HK-2 (cell line): ENCODE measurements around the gene TMED10.
A peak's percentile ranks its signal among the peaks of the same experiment; 100 is the strongest.

Experiments used
- DNase-seq: peaks from one replicate; pipeline ENCODE4 v3.0.0-alpha.2; 2018; ENCODE audit not compliant: unreplicated experiment

Gene TMED10

DNA sequence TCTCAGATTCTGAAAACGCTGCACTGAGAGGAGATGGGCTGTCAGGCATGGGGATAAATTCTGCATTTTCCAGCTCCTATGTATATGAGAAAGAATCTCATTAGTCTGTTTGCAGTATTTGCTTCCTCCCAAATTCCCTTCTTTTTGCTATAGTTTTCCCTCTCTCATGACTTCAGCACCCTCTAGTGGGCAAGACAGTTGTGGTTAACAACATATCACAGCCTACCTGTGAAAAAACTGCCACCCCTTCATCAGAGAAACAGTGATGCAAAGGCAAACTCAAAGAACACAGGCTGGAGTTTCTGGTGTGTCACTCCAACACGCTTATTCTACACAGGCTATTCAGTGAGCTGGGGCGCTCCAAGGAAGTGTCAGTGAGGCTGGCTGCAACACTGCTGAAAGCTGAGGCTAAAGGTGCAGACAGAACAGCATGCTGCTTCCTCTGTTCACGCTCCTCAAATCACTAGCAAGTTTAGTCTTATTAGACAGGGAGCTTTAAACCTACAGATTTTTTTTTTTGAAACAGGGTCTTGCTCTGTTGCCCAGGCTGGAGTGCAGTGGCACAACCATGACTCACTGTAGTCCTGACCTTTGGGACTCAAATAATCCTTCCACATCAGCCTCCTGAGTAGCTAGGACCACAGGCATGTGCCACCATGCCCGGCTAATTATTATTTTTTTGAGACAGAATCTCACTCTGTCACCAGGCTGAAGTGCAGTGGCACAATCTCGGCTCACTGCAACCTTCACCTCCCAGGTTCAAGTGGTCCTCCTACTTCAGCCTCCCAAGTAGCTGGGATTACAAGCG lies 87.6 kb downstream of the TMED10 start:
- DNase-seq = peak; percentile 21

DNA sequence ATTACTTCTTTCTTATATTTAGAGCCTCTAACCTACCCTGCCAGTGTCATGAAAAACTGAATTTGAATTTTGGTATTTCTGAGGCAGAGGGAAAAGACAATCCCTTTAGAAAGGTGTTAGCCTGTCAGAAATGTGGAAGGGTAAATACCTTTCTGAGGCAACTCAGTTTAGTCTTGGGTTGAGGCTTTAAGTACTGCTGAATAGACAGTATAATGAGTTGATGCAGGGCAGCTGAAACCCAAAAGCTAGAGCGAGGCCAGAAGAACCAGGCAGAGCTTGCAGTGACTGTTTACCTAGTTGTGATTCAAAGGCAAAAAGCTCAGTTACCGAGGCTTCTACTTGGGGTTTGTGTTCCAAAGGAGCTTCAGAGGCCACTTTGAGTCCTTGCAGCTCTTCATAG lies 88.3 kb downstream of the TMED10 start:
- DNase-seq = no peak

DNA sequence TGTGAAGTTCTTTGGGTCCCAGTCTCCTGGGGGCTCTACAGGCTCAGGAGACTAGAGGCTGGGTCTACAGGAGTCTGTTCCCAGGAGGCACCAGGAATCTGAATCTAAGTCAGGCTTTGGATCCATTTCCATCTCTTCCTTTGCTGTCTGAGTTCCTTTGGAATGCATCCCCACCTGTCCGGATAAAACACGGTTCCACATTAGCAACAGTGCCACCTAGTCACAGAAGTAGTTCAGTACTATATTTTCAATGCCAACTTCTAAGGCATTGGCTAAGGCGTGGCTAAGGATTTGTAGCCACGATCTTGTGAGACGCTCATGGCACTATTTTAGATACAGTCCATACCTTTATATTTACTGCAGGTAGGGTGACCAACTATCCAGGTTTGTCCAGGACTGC lies 91.9 kb downstream of the TMED10 start:
- DNase-seq = no peak

DNA sequence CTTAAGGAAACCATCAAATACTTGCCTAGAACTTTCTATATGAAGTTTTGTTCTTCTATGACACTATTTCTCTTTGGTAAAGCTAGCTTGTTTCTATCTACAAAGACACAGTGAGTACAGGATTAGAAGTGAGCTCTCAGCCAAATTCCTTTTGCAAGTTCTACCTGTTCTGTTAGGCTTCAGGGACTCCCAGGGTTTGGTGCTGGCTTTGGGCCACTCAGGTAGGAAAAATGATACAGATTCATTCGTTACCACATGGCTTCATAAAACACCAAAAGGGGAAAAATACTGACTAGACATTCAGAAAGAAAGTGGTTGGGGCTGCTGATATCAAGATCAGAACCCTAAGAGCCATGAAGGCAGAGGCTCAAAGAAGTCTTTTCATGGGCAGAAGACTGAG lies 93.1 kb downstream of the TMED10 start:
- no peak for DNase-seq

- DNase-seq = no peak
These were observed 94.7 kb downstream of the TMED10 start for GRCh38 chr14:75081660-75082229.
